Epithelial cell of proximal tubule (primary cell): ENCODE results near the gene RPP21. TPM values are rescaled to one million over a fixed set of nuclear protein-coding genes. Genes with fewer than 3 reads are reported as not detected.

Experiments used
- DNase-seq: peaks from one replicate; pipeline ENCODE4 v3.0.0-alpha.2; 2011; ENCODE audit warnings: low read depth
- H3K4me3 ChIP-seq: 2 replicates; pipeline ENCODE4 v1.5.1; 2011; ENCODE audit warnings: low read depth, mild to moderate bottlenecking, low read length
- CTCF ChIP-seq: conservative IDR thresholded peaks from 2 replicates; pipeline ENCODE4 v1.5.1; 2012; ENCODE audit warnings: low read depth, mild to moderate bottlenecking, low read length
- total RNA-seq: library from RNA; depleted of rRNA; stranded (reverse); fragments of >200 nt; gene quantifications from 2 replicates; pipeline ENCODE4 v1.2.3, GENCODE V29; 2015

The RPP21 gene
- total RNA-seq, 1 donor from 2014 or later = 99.0 TPM

GRCh38 chr6:30329331-30329730 is 15.6 kb upstream of the RPP21 start:
- no peak for DNase-seq
- H3K4me3 ChIP-seq = no peak overlapping the region
- TF ChIP-seq CTCF = no peak

- no peak for TF ChIP-seq CTCF
- DNase-seq = no peak
- H3K4me3 ChIP-seq = no peak overlapping the region
Observed at GRCh38 chr6:30331981-30332380, 13.0 kb upstream of the RPP21 start.

- no peak for DNase-seq
- no peak for TF ChIP-seq CTCF
- no peak overlapping the region for H3K4me3 ChIP-seq
Observed at GRCh38 chr6:30334075-30334783, 10.7 kb upstream of the RPP21 start.

GRCh38 chr6:30340589-30341054 is 4.3 kb upstream of the RPP21 start:
- DNase-seq = no peak
- no peak for TF ChIP-seq CTCF
- no peak overlapping the region for H3K4me3 ChIP-seq

- TF ChIP-seq CTCF = no peak
- no peak for DNase-seq
Observed at GRCh38 chr6:30341218-30341617, 3.7 kb upstream of the RPP21 start.

GRCh38 chr6:30341728-30342127 is 3.2 kb upstream of the RPP21 start:
- DNase-seq = no peak
- no peak for TF ChIP-seq CTCF
- no peak overlapping the region for H3K4me3 ChIP-seq

More at GRCh38 chr6:30341218-30341617, 3.7 kb upstream of the RPP21 start:
- H3K4me3 ChIP-seq = no peak overlapping the region
